H1 (cell line): Measurements from ENCODE around the gene LRRC30. TPM values are rescaled to one million over a fixed set of nuclear protein-coding genes. Genes with fewer than 3 reads are reported as not detected.

Experiments
- CHD2 ChIP-seq: IDR thresholded peaks from 2 replicates; pipeline ENCODE4 v1.6.1; 2012; ENCODE audit warnings: low read length, improper control_type of control experiment
- KDM4A ChIP-seq: IDR thresholded peaks from one replicate; pipeline ENCODE4 v1.7.1; 2012; ENCODE audit warnings: low read depth, mild to moderate bottlenecking, moderate library complexity, low read length, inconsistent platforms; ENCODE audit not compliant: severe bottlenecking
- RAD21 ChIP-seq, 2 experiments: IDR thresholded peaks in 1 of 2; conservative IDR thresholded peaks in 1 of 2; 2 replicates each; pipeline ENCODE4 v1.6.1; 2011; ENCODE audit warnings: low read depth in 2 of 2, low read length in 2 of 2, improper control_type of control experiment in 1 of 2, inconsistent platforms in 1 of 2, mild to moderate bottlenecking in 1 of 2, moderate library complexity in 1 of 2
- polyA plus RNA-seq, 7 experiments: library from polyadenylated mRNA; depleted of rRNA in 3 of 7; stranded (reverse) in 5 of 7; unstranded in 2 of 7; fragments of >200 nt in 5 of 7; fragments of 200-250 nt in 2 of 7; gene quantifications; 1 replicate in 5 of 7; 2 replicates in 1 of 7; 4 replicates in 1 of 7; pipeline versions ENCODE4 v1.2.1 to v1.2.3, GENCODE V29; 2011 to 2013; ENCODE audit warnings: missing spikeins in 2 of 7, mixed read lengths in 2 of 7
- total RNA-seq: library from RNA; stranded (reverse); fragmentation: NEBNext Ultra II Directional; extraction: Animal tissue kit (Norgen Biotek cat#: 25700); gene quantifications from 2 replicates; pipeline ENCODE4 v1.2.1, GENCODE V29; 2021
- TF ChIP-seq, protein P1 (sequence below): fragments of 300-600 bp; sonication (generic); IDR thresholded peaks from 2 replicates; pipeline ENCODE4 v1.7.1; 2012; ENCODE audit warnings: low read length, moderate library complexity, mild to moderate bottlenecking, inconsistent platforms; ENCODE audit not compliant: insufficient replicate concordance
- TF ChIP-seq, protein P2 (sequence below), 3 experiments: IDR thresholded peaks; 1 replicate in 2 of 3; 2 replicates in 1 of 3; pipeline versions ENCODE4 v1.5.1 to v1.6.1; 2011; ENCODE audit warnings: low read length in 3 of 3, mild to moderate bottlenecking in 3 of 3, inconsistent platforms in 2 of 3, low read depth in 1 of 3, moderate library complexity in 1 of 3; ENCODE audit not compliant: insufficient read depth in 1 of 3; ENCODE audit errors: control extremely low read depth in 1 of 3
- TF ChIP-seq, protein P3 (sequence below): IDR thresholded peaks from 2 replicates; pipeline ENCODE4 v1.6.1; 2011; ENCODE audit warnings: low read depth, mild to moderate bottlenecking, low read length; ENCODE audit not compliant: insufficient read depth
- TF ChIP-seq, protein P4 (sequence below): IDR thresholded peaks from 2 replicates; pipeline ENCODE4 v1.6.1; 2012; ENCODE audit warnings: inconsistent platforms

LRRC30 gene
- total and polyA plus RNA-seq, 2 of the 8 experiments (the other 6 are each of a cell fraction or from before 2014, with no cell fraction given), result not detected

DNA sequence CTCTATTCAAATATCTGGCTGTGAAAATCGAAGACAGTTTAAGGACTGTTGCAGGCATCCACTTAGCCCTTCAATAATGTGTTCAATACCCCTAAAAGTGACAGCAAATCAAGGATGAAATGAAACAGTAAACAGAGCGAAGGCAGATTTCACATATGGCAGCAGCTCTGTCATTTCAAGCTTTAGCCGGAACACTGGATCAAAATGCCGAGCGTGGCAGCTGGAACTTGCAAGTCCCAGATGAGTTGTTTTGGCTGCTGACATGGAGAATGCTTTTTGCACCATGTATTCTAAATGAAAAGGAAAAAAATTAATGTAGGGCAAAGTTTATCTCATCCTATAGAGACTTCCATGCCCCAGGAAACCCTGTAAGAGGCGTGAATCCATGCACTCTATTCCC, 18.0 kb downstream of the LRRC30 start (continued):
- TF ChIP-seq, protein P1, sequence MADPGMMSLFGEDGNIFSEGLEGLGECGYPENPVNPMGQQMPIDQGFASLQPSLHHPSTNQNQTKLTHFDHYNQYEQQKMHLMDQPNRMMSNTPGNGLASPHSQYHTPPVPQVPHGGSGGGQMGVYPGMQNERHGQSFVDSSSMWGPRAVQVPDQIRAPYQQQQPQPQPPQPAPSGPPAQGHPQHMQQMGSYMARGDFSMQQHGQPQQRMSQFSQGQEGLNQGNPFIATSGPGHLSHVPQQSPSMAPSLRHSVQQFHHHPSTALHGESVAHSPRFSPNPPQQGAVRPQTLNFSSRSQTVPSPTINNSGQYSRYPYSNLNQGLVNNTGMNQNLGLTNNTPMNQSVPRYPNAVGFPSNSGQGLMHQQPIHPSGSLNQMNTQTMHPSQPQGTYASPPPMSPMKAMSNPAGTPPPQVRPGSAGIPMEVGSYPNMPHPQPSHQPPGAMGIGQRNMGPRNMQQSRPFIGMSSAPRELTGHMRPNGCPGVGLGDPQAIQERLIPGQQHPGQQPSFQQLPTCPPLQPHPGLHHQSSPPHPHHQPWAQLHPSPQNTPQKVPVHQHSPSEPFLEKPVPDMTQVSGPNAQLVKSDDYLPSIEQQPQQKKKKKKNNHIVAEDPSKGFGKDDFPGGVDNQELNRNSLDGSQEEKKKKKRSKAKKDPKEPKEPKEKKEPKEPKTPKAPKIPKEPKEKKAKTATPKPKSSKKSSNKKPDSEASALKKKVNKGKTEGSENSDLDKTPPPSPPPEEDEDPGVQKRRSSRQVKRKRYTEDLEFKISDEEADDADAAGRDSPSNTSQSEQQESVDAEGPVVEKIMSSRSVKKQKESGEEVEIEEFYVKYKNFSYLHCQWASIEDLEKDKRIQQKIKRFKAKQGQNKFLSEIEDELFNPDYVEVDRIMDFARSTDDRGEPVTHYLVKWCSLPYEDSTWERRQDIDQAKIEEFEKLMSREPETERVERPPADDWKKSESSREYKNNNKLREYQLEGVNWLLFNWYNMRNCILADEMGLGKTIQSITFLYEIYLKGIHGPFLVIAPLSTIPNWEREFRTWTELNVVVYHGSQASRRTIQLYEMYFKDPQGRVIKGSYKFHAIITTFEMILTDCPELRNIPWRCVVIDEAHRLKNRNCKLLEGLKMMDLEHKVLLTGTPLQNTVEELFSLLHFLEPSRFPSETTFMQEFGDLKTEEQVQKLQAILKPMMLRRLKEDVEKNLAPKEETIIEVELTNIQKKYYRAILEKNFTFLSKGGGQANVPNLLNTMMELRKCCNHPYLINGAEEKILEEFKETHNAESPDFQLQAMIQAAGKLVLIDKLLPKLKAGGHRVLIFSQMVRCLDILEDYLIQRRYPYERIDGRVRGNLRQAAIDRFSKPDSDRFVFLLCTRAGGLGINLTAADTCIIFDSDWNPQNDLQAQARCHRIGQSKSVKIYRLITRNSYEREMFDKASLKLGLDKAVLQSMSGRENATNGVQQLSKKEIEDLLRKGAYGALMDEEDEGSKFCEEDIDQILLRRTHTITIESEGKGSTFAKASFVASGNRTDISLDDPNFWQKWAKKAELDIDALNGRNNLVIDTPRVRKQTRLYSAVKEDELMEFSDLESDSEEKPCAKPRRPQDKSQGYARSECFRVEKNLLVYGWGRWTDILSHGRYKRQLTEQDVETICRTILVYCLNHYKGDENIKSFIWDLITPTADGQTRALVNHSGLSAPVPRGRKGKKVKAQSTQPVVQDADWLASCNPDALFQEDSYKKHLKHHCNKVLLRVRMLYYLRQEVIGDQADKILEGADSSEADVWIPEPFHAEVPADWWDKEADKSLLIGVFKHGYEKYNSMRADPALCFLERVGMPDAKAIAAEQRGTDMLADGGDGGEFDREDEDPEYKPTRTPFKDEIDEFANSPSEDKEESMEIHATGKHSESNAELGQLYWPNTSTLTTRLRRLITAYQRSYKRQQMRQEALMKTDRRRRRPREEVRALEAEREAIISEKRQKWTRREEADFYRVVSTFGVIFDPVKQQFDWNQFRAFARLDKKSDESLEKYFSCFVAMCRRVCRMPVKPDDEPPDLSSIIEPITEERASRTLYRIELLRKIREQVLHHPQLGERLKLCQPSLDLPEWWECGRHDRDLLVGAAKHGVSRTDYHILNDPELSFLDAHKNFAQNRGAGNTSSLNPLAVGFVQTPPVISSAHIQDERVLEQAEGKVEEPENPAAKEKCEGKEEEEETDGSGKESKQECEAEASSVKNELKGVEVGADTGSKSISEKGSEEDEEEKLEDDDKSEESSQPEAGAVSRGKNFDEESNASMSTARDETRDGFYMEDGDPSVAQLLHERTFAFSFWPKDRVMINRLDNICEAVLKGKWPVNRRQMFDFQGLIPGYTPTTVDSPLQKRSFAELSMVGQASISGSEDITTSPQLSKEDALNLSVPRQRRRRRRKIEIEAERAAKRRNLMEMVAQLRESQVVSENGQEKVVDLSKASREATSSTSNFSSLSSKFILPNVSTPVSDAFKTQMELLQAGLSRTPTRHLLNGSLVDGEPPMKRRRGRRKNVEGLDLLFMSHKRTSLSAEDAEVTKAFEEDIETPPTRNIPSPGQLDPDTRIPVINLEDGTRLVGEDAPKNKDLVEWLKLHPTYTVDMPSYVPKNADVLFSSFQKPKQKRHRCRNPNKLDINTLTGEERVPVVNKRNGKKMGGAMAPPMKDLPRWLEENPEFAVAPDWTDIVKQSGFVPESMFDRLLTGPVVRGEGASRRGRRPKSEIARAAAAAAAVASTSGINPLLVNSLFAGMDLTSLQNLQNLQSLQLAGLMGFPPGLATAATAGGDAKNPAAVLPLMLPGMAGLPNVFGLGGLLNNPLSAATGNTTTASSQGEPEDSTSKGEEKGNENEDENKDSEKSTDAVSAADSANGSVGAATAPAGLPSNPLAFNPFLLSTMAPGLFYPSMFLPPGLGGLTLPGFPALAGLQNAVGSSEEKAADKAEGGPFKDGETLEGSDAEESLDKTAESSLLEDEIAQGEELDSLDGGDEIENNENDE, result no peak
- TF ChIP-seq, protein P2, sequence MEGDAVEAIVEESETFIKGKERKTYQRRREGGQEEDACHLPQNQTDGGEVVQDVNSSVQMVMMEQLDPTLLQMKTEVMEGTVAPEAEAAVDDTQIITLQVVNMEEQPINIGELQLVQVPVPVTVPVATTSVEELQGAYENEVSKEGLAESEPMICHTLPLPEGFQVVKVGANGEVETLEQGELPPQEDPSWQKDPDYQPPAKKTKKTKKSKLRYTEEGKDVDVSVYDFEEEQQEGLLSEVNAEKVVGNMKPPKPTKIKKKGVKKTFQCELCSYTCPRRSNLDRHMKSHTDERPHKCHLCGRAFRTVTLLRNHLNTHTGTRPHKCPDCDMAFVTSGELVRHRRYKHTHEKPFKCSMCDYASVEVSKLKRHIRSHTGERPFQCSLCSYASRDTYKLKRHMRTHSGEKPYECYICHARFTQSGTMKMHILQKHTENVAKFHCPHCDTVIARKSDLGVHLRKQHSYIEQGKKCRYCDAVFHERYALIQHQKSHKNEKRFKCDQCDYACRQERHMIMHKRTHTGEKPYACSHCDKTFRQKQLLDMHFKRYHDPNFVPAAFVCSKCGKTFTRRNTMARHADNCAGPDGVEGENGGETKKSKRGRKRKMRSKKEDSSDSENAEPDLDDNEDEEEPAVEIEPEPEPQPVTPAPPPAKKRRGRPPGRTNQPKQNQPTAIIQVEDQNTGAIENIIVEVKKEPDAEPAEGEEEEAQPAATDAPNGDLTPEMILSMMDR (IDR thresholded peaks at IDR 0.05; ENCODE audit: control extremely low read depth in 1 of 3, insufficient read depth in 1 of 3, low read depth in 1 of 3, low read length in 3 of 3), result no peak
- TF ChIP-seq KDM4A (no peak), RAD21 (IDR thresholded peaks at IDR 0.05 in 1 of 2, conservative IDR thresholded peaks at IDR 0.05 in 1 of 2; ENCODE audit: low read depth in 2 of 2, low read length in 2 of 2) (no peak), CHD2 (no peak)
- TF ChIP-seq, protein P3, sequence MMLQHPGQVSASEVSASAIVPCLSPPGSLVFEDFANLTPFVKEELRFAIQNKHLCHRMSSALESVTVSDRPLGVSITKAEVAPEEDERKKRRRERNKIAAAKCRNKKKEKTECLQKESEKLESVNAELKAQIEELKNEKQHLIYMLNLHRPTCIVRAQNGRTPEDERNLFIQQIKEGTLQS, result no peak
- TF ChIP-seq, protein P4, sequence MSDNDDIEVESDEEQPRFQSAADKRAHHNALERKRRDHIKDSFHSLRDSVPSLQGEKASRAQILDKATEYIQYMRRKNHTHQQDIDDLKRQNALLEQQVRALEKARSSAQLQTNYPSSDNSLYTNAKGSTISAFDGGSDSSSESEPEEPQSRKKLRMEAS, result no peak
